H1 (cell line): ENCODE results near the gene MEF2C. TPM values are rescaled to one million over a fixed set of nuclear protein-coding genes. Genes with fewer than 3 reads are reported as not detected.

Source experiments
- CBX5 ChIP-seq: fragments of 300-800, 300-1000 bp; sonication (generic); IDR thresholded peaks from 2 replicates; pipeline ENCODE4 v1.7.1; 2016; ENCODE audit warnings: antibody characterized with exemption, low read length, low read depth
- EGR1 ChIP-seq: IDR thresholded peaks from 2 replicates; pipeline ENCODE4 v1.6.1; 2011; ENCODE audit warnings: low read depth, low read length, borderline replicate concordance
- EZH2 ChIP-seq: fragments of 200-600 bp; sonication (generic); IDR thresholded peaks from 2 replicates; pipeline ENCODE4 v1.7.1; 2012; ENCODE audit warnings: low read depth, mild to moderate bottlenecking, moderate library complexity, low read length, inconsistent platforms; ENCODE audit not compliant: severe bottlenecking
- RAD21 ChIP-seq, 2 experiments: IDR thresholded peaks in 1 of 2; conservative IDR thresholded peaks in 1 of 2; 2 replicates each; pipeline ENCODE4 v1.6.1; 2011; ENCODE audit warnings: low read depth in 2 of 2, low read length in 2 of 2, improper control_type of control experiment in 1 of 2, inconsistent platforms in 1 of 2, mild to moderate bottlenecking in 1 of 2, moderate library complexity in 1 of 2
- RNF2 ChIP-seq: fragments of 200-900, 300-1000 bp; sonication (generic); IDR thresholded peaks from 2 replicates; pipeline ENCODE4 v1.7.1; 2016; ENCODE audit warnings: borderline replicate concordance, low read depth, mild to moderate bottlenecking, antibody characterized with exemption, low read length; ENCODE audit not compliant: poor library complexity, severe bottlenecking; ENCODE audit errors: missing control alignments
- SRF ChIP-seq: IDR thresholded peaks from 2 replicates; pipeline ENCODE4 v1.6.1; 2011; ENCODE audit warnings: mild to moderate bottlenecking, low read depth, low read length, moderate library complexity
- SUZ12 ChIP-seq: fragments of 200-600 bp; sonication (generic); IDR thresholded peaks from 2 replicates; pipeline ENCODE4 v1.6.1; 2012; ENCODE audit warnings: mild to moderate bottlenecking, inconsistent platforms, low read length, moderate library complexity, mixed read lengths
- polyA plus RNA-seq, 7 experiments: library from polyadenylated mRNA; depleted of rRNA in 3 of 7; stranded (reverse) in 5 of 7; unstranded in 2 of 7; fragments of >200 nt in 5 of 7; fragments of 200-250 nt in 2 of 7; gene quantifications; 1 replicate in 5 of 7; 2 replicates in 1 of 7; 4 replicates in 1 of 7; pipeline versions ENCODE4 v1.2.1 to v1.2.3, GENCODE V29; 2011 to 2013; ENCODE audit warnings: missing spikeins in 2 of 7, mixed read lengths in 2 of 7
- total RNA-seq: library from RNA; stranded (reverse); fragmentation: NEBNext Ultra II Directional; extraction: Animal tissue kit (Norgen Biotek cat#: 25700); gene quantifications from 2 replicates; pipeline ENCODE4 v1.2.1, GENCODE V29; 2021

The MEF2C gene
- total and polyA plus RNA-seq, 2 of the 8 experiments (the other 6 are each of a cell fraction or from before 2014, with no cell fraction given), result 0.59 to 0.99 TPM

GRCh38 chr5:88816195-88816594, 66.8 kb downstream of the MEF2C start (continued):
- no peak for TF ChIP-seq RAD21 (IDR thresholded peaks at IDR 0.05 in 1 of 2, conservative IDR thresholded peaks at IDR 0.05 in 1 of 2; ENCODE audit: low read depth in 2 of 2, low read length in 2 of 2)
- no peak for TF ChIP-seq RNF2
- no peak for TF ChIP-seq EZH2
- TF ChIP-seq EGR1, result no peak
- TF ChIP-seq SUZ12, result no peak
- no peak for TF ChIP-seq SRF
- no peak for TF ChIP-seq CBX5
